Stimulated activated CD8-positive, alpha-beta memory T cell treated with anti-CD3 and anti-CD28 coated beads, Interleukin-15, amount 100 ng/mL, for 1 hour (primary cell): Measurements from ENCODE around the gene FAM184A.
A peak's percentile ranks its signal among the peaks of the same experiment; 100 is the strongest.

Experiments used
- DNase-seq: peaks from one replicate; pipeline ENCODE4 v3.0.0-alpha.2; 2020; ENCODE audit warnings: low read depth

FAM184A gene

GRCh38 chr6:118963003-118963402 is 115.5 kb downstream of the FAM184A start:
- DNase-seq = no peak

GRCh38 chr6:118959903-118960302 is 118.6 kb downstream of the FAM184A start:
- no peak for DNase-seq

- no peak for DNase-seq
Measured at GRCh38 chr6:118953391-118953790, 125.1 kb downstream of the FAM184A start.

DNA sequence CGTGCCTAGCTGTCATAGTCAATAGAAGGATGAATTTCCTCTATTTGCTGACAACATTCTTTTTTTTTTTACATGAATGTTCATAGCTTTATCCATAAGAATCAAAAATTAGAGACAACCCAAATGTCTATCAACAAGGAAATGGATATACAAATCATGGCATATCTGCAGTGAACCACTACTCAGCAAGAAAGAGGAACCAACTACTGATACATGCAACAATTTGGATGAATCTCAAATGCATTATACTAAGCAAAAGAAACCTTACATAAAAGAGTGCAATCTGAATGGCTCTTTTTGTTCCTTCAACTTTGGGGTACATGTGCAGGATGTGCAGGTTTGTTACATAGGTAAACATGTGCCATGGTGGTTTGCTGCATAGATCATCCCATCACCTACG is 125.8 kb downstream of the FAM184A start:
- no peak for DNase-seq

DNA sequence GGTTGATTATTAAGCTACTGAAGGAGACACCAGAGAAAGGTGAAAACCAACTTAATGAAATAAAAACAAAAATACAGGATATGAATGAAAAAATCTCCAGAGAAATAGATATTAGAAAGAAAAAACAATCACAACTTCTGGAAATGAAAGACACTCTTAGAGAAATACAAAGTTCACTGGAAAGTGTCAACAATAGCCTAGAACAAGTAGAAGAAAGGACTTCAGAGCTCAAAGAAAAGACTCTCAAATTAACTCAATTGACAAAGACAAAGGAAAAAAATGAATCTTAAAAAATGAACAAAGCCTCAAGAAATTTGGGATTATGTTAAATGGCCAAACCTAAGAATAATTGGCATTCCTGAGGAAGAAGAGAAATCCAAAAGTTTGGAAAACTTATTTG is 133.2 kb downstream of the FAM184A start:
- DNase-seq = no peak

DNA sequence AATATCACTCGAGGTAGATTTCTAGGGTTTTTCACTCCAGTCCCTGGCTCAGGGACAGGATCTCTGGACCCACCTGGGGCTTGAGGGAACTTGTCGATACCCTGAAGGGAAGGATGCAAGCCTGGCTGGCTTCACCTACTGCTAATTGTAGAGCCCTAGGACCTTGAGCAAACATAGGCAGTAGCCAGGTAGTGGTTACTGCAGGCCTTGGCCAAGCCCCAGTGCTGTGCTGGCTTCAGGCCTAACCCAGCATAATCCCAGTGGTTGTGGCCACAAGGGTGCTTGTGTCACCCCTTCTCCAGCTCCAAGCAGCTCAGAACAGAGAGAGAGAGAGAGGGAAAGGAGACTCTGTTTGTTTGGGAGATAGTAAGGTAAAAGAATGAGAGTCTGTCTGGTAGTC is 137.7 kb downstream of the FAM184A start:
- no peak for DNase-seq

DNA sequence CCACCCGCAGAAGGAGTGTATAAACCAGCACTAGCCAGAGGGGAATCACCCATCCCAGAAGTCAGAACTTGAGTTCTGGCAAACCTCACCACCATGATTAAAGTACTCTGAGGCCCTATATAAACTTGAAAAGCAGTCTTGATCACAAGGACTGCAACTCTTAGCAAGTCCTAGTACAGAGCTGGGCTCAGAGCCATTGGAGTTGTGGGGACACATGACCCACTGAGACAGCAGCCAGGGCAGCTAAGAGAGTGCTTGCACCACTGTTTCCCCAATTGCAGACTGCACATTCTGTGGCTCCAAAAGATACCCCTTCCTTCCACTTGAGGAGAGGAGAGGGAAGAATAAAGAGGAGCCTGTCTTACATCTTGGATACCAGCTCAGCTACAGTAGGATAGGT is 138.8 kb downstream of the FAM184A start:
- DNase-seq = no peak

DNA sequence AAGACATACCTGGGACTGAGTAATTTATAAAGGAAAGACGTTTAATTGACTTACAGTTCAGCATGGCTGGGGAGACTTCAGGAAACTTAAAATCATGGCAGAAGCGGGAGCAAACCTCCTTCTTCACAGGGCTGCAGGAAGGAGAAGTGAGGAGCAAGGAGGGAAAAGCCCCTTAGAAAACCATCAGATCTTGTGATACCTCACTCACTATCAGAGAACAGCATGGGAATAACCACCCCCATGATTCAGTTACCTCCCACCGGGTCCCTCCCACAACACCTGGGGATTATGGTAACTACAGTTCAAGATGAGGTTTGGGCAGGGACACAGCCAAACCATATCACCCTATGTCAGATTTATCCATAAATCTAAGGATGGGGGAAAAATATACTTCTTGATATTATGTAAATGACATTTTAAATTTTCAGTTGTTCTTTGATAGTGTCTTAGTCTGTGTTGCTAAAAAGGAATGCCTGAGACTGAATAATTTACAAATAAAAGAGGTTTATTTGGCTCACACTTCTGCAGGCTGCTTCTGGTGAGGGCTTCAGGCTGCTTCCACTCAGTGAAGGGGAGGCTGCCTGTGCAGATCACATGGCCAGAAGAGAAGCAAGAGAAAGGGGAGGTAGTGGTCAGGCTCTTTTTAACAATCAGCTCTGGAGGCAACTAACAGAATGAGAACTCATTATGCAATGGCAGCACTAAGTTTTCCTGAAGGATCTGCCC is 142.3 kb downstream of the FAM184A start:
- DNase-seq = no peak

GRCh38 chr6:118935331-118935668 is 143.2 kb downstream of the FAM184A start:
- no peak for DNase-seq

DNA sequence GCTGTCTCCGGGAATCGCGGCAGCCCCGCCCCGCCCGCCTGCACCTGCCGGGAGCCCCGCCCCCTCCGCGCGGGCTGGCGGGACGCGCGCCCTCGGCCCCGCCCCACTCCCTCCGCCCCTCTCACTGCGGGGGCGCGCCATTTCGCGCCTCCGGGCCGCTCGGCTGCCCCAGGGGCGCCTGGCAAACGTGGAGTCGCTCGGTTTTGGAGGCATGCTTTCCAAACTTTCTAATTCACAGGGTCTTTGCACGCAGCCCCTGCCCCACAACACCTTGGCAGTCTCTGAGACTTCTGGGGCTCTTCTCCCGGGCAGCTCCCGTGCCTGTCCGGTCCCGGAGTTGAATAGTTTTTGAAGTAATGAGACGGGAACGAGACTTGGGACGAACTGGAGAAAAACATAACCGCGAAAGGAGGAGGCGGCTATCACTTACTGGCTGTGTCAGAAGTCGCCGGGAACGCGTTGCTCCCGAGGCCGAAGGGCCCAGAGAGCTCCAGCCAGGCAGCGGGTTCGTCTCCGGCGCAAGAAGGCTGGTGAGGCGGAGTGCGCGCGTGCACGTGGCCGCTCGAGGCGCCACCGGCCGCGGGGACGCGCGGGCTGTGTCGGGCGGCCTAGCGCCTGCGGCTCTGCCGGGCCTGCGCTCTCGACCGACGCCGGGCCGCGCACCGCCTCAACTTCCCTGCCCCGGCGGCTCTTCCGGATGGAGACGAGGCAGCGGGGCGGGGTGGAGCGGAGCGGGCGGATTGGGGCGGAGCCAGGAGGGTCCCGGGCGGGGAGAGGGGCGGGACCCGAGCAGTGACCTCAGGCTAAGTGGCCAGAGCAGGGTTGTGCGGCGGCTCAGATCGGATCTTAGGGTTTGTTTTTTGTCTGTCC is 143.8 kb downstream of the FAM184A start, which contains the start of gene MCM9:
TSS of gene MCM9 (minus strand) at position 699 of the 870 bp plus-strand sequence. CDS start 3,436 bp downstream, outside the sequence.
- DNase-seq = peak; percentile 73

- no peak for DNase-seq
Measured at GRCh38 chr6:118933855-118934460, 144.5 kb downstream of the FAM184A start.

DNA sequence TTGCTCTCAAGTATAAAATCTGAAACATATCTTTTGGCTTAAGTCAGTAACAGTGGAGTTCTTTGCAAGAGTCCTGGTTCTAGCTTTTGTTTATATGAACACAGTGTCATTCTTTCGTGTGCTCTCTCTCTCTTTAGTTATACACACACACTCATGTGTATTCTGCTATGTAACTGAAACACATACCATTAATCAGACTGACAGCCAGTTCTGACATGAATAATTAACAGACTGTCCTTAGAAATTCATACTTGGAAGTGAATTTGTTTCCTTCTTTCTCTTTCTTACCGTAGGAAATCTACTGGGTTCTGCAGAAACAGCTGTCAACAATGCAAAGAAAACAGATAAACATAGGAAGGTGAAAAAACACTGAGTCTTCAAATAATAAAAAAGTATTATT is 146.0 kb downstream of the FAM184A start:
- no peak for DNase-seq

GRCh38 chr6:118931436-118931835 is 147.0 kb downstream of the FAM184A start:
- no peak for DNase-seq

- DNase-seq = no peak
Measured at GRCh38 chr6:118930680-118931079, 147.8 kb downstream of the FAM184A start.

- no peak for DNase-seq
Measured at GRCh38 chr6:118923035-118923434, 155.4 kb downstream of the FAM184A start.

DNA sequence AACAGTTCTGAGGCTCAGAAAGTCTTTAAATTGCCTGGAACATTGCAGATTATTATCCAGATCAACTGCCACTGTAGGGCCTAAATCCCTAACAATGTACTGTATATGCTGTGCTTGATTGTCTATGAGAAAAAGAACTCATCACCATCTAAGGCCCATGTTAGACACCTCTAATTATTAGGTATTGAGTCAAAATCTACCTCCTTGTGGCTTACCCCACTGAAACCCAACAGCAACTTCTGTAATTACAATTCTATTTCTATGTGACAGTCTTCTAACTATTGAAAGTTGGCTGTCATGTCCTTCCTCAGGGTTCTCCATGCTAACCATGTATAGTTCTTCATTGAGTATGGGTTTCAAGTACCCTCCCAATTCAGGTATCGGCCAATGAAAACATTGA is 157.4 kb downstream of the FAM184A start:
- DNase-seq = no peak

DNA sequence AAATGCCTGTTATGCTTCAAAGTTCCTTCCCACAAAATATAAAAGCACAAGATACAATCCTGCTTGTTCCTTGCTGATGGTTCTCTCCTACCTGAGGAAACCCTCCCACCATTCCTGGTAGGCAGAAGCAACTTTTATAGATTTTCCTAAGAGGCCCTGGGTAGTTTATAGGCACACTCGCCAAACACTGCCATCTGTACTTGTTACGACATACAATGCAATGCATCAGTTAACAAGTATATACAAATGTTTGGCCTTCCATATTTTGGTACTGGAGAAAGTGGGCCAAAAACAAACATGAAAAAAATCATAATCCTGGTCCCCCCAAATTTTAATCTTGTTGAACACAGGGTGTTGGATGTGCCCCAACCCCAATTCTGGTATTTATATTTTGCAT is 160.1 kb downstream of the FAM184A start:
- DNase-seq = no peak

DNA sequence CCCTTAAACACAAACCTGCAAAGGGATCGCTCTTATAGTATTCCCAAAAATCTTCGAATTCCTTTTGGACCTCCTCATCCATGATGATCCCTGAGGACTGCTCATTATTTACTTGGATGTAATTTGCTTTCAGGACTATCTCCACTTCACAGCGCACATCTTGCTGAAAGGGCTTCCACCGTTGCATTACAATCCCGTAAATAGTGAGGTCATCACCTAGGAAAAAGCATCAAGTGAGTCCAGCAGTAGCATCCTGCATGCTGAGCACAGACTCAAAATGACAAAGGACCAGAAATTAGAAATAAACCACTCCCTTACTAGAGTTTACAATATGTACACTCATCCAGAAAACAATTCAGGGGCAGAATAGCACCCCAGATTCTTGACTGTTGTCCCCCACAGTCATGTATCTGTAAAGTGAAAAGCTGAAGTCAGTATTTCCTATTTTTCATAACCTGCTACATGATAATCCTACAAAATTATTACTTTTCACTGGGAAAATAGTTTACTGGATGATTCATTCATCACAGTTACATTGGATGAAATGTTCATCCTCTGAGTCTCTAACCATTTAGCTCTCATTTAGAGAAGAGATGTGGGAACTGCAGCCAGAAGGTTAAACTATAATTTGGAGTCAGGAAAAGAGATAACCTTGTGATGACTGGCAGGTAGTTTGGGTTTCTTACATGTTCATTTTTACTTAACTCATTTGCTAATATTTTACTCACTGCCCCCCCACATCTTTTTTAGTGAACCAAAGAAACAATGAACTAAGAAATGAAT is 160.7 kb downstream of the FAM184A start:
- no peak for DNase-seq

DNA sequence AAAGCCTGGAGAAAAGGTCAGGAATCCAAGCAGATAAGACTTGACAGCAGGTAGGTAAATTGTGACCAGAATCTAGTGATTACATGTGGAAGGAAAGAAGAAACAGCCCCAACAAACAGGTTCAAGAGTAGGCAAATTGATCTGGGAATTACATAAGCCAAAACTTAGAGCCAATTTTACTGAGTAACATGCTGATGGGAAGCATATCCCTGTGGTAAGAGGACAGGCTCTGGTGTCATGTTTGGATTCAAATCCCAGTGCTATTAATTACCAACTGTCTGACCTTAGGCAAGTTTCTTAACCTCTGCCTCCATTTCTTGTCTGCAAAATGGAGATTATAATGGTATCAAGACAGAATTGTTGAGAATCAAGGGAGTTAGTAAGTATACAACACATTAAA is 163.9 kb downstream of the FAM184A start:
- no peak for DNase-seq

DNA sequence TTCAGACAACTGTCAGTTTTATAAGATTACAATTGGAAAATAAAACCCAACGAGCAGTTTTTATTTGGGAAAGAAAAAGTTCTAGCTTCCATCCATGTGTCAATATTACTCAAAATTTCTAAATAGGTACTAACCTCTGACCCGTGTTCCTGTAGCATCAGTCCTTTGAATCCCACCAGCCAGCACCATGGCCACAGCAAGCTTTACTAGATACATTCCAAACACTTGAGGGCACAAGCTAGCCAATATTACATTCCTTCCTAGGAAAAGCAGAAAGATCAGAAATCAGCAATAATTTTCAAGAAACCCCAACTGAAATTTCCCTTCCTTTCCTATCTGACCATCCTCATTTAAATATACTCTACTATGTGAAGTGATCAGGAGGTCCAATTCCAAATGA is 165.3 kb downstream of the FAM184A start:
- no peak for DNase-seq

DNA sequence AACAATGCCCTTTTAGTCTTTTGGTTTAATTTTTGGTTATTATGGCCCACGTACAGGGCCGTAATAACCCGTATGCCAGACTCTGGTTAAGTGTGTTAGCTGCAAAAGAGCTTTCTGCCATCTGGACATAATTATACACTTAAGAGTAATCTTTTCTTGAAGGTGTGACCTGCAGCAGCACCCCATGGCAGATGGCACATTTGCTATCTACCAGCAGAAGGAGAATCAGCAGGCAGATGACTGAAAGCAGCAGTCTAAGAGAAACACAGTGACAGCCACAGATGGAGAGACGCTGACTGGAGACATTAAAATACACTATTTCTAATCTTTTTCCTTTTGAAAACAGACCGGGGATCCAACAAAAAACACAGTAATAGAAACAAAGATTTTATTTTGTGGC is 165.8 kb downstream of the FAM184A start:
- DNase-seq = no peak
